Smooth muscle cell (in vitro differentiated cells): Measurements from ENCODE around the gene TTBK2. TPM values are rescaled to one million over a fixed set of nuclear protein-coding genes. Genes with fewer than 3 reads are reported as not detected.

Experiments used
- DNase-seq: peaks from one replicate; lab custom pipeline; 2025; ENCODE audit not compliant: unreplicated experiment; lab: John Stamatoyannopoulos, UW
- H2AFZ ChIP-seq: fragments of 200-600 bp; sonication (generic); 2 replicates; pipeline ENCODE4 v1.6.0; 2016; ENCODE audit warnings: antibody characterized with exemption, low read depth, mild to moderate bottlenecking
- H3F3A ChIP-seq: fragments of 200-600 bp; sonication (generic); 2 replicates; pipeline ENCODE4 v1.6.0; 2017; ENCODE audit warnings: antibody characterized with exemption, low read depth
- H3K27ac ChIP-seq: fragments of 200-600 bp; sonication (generic); 2 replicates; pipeline ENCODE4 v1.5.1; 2016; ENCODE audit warnings: low read depth, mild to moderate bottlenecking
- H3K27me3 ChIP-seq: fragments of 200-600 bp; sonication (generic); 2 replicates; pipeline ENCODE4 v1.6.1; 2016; ENCODE audit warnings: low read depth, mild to moderate bottlenecking
- H3K36me3 ChIP-seq: fragments of 200-600 bp; sonication (generic); 2 replicates; pipeline ENCODE4 v1.5.1; 2016; ENCODE audit warnings: low read depth
- H3K4me1 ChIP-seq: fragments of 200-600 bp; sonication (generic); 2 replicates; pipeline ENCODE4 v1.5.1; 2016; ENCODE audit warnings: low read depth
- H3K4me2 ChIP-seq: fragments of 200-600 bp; sonication (generic); 2 replicates; pipeline ENCODE4 v1.6.0; 2016; ENCODE audit warnings: mild to moderate bottlenecking
- H3K4me3 ChIP-seq: fragments of 200-600 bp; sonication (generic); 2 replicates; pipeline ENCODE4 v1.5.1; 2016; ENCODE audit warnings: mild to moderate bottlenecking
- H3K79me2 ChIP-seq: fragments of 200-600 bp; sonication (generic); 2 replicates; pipeline ENCODE4 v1.6.0; 2016; ENCODE audit warnings: low read depth, mild to moderate bottlenecking
- H3K9ac ChIP-seq: fragments of 200-600 bp; sonication (generic); 2 replicates; pipeline ENCODE4 v1.6.0; 2016; ENCODE audit warnings: low read depth
- H3K9me3 ChIP-seq: fragments of 200-600 bp; sonication (generic); replicated peaks from 2 replicates; pipeline ENCODE4 v1.5.1; 2016; ENCODE audit warnings: low read depth
- H4K20me1 ChIP-seq: fragments of 200-600 bp; sonication (generic); 2 replicates; pipeline ENCODE4 v1.6.0; 2016; ENCODE audit warnings: low read depth
- WGBS: methylation state at CpG from one replicate; pipeline ENCODE4 v1.1.7; 2016; ENCODE audit warnings: low lambda C conversion rate; 5-methylcytosine and 5-hydroxymethylcytosine counted together
- polyA plus RNA-seq: library from polyadenylated mRNA; unstranded; fragments of >200 nt; fragmentation: Nextera tagmentation; extraction: Ambion mirVana; gene quantifications from 2 replicates; pipeline ENCODE4 v1.2.1, GENCODE V29; 2016
- total RNA-seq: library from RNA; depleted of rRNA; stranded (reverse); fragments of >200 nt; gene quantifications from 2 replicates; pipeline ENCODE4 v1.2.3, GENCODE V29; 2014
- TF ChIP-seq, protein P1 (sequence below): fragments of 200-600 bp; sonication (generic); IDR thresholded peaks from 2 replicates; pipeline ENCODE4 v1.5.1; 2017; ENCODE audit warnings: borderline replicate concordance, mild to moderate bottlenecking, antibody characterized with exemption; ENCODE audit not compliant: insufficient read depth, poor library complexity, severe bottlenecking

TTBK2 gene
- total and polyA plus RNA-seq, 2 experiments from 2014 or later, result 6.6 to 11.1 TPM

DNA sequence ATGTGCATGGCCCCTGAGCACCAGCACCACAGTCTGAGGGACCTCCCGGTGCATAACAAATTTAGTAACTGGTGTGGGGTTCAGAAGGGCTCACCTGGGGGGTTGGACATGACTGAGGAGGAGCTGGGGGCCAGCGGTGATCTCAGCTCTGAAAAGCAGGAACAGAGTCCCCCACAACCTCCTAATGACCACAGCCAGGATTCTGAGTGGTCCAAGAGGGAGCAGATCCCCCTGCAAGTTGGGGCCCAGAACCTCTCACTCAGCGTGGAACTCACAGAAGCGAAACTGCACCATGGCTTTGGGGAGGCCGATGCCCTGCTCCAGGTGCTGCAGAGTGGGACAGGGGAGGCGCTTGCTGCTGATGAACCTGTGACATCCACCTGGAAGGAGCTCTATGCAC, 226.6 kb downstream of the TTBK2 start:
- no peaks in the 10 kb centered on the region for H3F3A ChIP-seq
- TF ChIP-seq, protein P1, sequence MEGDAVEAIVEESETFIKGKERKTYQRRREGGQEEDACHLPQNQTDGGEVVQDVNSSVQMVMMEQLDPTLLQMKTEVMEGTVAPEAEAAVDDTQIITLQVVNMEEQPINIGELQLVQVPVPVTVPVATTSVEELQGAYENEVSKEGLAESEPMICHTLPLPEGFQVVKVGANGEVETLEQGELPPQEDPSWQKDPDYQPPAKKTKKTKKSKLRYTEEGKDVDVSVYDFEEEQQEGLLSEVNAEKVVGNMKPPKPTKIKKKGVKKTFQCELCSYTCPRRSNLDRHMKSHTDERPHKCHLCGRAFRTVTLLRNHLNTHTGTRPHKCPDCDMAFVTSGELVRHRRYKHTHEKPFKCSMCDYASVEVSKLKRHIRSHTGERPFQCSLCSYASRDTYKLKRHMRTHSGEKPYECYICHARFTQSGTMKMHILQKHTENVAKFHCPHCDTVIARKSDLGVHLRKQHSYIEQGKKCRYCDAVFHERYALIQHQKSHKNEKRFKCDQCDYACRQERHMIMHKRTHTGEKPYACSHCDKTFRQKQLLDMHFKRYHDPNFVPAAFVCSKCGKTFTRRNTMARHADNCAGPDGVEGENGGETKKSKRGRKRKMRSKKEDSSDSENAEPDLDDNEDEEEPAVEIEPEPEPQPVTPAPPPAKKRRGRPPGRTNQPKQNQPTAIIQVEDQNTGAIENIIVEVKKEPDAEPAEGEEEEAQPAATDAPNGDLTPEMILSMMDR, result no peak
- peaks cover 3% of the 10 kb centered on the region for H3K36me3 ChIP-seq
- no peak overlapping the region for H3K9ac ChIP-seq
- DNase-seq, result no peak
- no peaks in the 10 kb centered on the region for H3K9me3 ChIP-seq
- no peak overlapping the region for H3K4me2 ChIP-seq
- H2AFZ ChIP-seq, result no peak overlapping the region
- H3K27ac ChIP-seq, result no peak overlapping the region
- no peaks in the 10 kb centered on the region for H3K79me2 ChIP-seq
- H3K4me3 ChIP-seq, result no peak overlapping the region
- H3K4me1 ChIP-seq, result no peaks in the 10 kb centered on the region
- 97% methylated on average over 6 of the region's 6 CpGs for WGBS
- no peaks in the 10 kb centered on the region for H3K27me3 ChIP-seq
- no peaks in the 10 kb centered on the region for H4K20me1 ChIP-seq

DNA sequence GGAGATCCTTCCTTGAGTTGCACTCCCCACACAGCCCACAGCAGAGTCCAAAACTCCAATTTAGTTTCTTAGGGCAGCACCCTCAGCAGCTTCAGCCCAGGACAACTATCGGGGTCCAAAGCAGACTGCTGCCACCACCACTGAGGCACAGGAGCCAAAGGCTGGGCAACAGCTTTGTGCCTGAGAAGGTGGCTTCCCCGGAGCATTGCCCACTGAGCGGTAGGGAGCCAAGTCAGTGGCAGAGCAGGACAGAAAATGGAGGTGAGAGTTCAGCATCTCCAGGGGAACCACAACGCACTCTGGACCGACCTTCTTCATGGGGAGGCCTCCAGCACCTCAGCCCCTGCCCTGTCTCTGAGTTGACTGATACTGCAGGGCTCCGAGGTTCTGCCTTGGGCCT, 227.1 kb downstream of the TTBK2 start:
- TF ChIP-seq, protein P1, result no peak
- peaks cover 3% of the 10 kb centered on the region for H3K36me3 ChIP-seq
- no peaks in the 10 kb centered on the region for H3F3A ChIP-seq
- 98% methylated on average over 6 of the region's 6 CpGs for WGBS
- H4K20me1 ChIP-seq, result no peaks in the 10 kb centered on the region
- H3K4me3 ChIP-seq, result no peak overlapping the region
- no peak overlapping the region for H3K27ac ChIP-seq
- H3K79me2 ChIP-seq, result no peaks in the 10 kb centered on the region
- no peak for DNase-seq
- no peak overlapping the region for H2AFZ ChIP-seq
- no peaks in the 10 kb centered on the region for H3K4me1 ChIP-seq
- H3K4me2 ChIP-seq, result no peak overlapping the region
- no peaks in the 10 kb centered on the region for H3K9me3 ChIP-seq
- no peaks in the 10 kb centered on the region for H3K27me3 ChIP-seq
- H3K9ac ChIP-seq, result no peak overlapping the region

DNA sequence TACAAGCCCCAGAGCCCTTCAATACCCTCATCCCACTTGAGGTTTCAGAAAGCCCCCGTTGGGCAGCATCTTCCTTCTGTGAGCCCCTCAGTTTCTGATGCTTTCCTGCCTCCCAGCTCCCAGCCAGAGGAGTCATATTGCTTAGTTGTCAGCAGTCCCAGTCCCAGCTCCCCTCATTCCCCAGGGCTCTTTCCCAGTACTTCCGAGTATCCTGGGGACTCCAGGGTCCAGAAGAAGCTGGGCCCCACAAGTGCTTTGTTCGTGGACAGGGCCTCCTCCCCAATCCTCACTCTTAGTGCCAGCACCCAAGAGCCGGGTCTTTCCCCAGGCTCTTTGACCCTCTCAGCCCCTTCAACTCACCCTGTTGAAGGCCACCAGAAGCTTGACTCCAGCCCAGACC, 227.6 kb downstream of the TTBK2 start:
- TF ChIP-seq, protein P1, result no peak
- H3K9me3 ChIP-seq, result no peaks in the 10 kb centered on the region
- WGBS, result 94% methylated on average over 4 of the region's 4 CpGs
- peaks cover 3% of the 10 kb centered on the region for H3K36me3 ChIP-seq
- no peaks in the 10 kb centered on the region for H3K79me2 ChIP-seq
- no peaks in the 10 kb centered on the region for H3K4me1 ChIP-seq
- H3K4me3 ChIP-seq, result no peak overlapping the region
- no peaks in the 10 kb centered on the region for H4K20me1 ChIP-seq
- H3K9ac ChIP-seq, result no peak overlapping the region
- no peaks in the 10 kb centered on the region for H3K27me3 ChIP-seq
- no peak overlapping the region for H2AFZ ChIP-seq
- no peak overlapping the region for H3K4me2 ChIP-seq
- DNase-seq, result no peak
- H3K27ac ChIP-seq, result no peak overlapping the region
- no peaks in the 10 kb centered on the region for H3F3A ChIP-seq

DNA sequence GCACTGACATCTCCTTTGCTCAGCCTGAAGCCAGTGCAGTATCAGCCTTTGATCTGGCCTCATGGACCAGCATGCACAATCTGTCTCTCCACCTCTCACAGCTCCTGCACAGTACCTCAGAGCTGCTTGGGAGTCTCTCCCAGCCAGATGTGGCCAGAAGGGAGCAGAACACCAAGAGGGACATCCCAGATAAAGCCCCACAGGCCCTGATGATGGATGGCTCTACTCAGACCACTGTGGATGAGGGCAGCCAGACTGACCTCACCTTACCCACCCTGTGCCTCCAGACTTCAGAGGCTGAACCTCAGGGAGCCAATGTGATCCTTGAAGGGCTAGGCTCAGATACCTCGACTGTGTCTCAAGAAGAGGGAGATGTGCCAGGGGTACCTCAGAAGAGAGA, 228.0 kb downstream of the TTBK2 start:
- H3K9ac ChIP-seq, result no peak overlapping the region
- no peaks in the 10 kb centered on the region for H3K27me3 ChIP-seq
- H3K4me1 ChIP-seq, result no peaks in the 10 kb centered on the region
- peaks cover 3% of the 10 kb centered on the region for H3K36me3 ChIP-seq
- H3K4me2 ChIP-seq, result no peak overlapping the region
- H3K4me3 ChIP-seq, result no peak overlapping the region
- H3K9me3 ChIP-seq, result no peaks in the 10 kb centered on the region
- no peaks in the 10 kb centered on the region for H3K79me2 ChIP-seq
- DNase-seq, result no peak
- H3K27ac ChIP-seq, result no peak overlapping the region
- 100% methylated on average over 1 of the region's 1 CpG for WGBS
- no peak overlapping the region for H2AFZ ChIP-seq
- TF ChIP-seq, protein P1, result no peak
- H3F3A ChIP-seq, result no peaks in the 10 kb centered on the region
- no peaks in the 10 kb centered on the region for H4K20me1 ChIP-seq
